ENCODE measurements around the gene STRADA. TPM values are rescaled to one million over a fixed set of nuclear protein-coding genes. Genes with fewer than 3 reads are reported as not detected.

STRADA gene
- total and polyA plus RNA-seq, 2 donors (not counting 3 experiments of a cell fraction or from before 2014, with no cell fraction given) = 47.0 to 53.6 TPM

DNA sequence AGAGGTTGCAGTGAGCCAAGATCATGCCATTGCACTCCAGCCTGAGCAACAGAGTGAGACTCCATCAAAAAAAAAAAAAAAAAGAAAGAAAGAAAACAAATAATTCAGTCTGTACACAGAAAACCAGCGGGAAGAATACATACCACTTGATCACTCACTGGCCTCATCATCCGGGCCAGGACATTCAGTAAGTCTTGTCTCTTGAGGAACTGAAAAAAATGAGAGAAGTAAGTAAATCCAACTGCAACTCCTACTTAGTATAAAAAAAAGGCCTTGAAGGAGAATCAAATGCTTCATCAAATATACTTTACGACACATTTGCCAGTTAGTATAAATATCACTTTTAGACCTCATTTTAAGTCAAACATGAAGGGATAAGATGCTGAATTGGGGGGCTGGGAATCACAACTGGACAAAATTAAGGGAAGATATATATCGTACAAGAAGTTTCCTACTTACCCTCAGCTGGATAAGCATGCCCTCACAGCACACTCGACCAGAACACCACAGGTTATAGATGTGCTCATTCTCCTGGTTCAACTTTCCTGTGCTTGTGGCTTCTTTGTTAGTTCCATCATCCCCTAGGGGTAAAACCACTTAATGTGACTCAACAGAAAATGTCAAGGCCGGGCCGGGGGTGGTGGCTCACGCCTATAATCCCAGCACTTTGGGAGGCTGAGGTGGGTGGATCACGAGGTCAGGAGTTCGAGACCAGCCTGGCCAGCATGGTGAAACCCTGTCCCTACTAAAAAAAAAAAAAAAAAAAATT, 19.4 kb upstream of the STRADA start:
- Histone ChIP-seq H3K9ac (replicated peaks; ENCODE audit: extremely low read depth, insufficient read depth, low read length) (no peak overlapping the region), H3K9me3 (replicated peaks; ENCODE audit: control insufficient read depth, insufficient read depth, low read length) (no peaks in the 10 kb centered on the region), H4K20me1 (replicated peaks; ENCODE audit: control insufficient read depth, extremely low read depth, insufficient read depth, low read length) (peaks cover 4% of the 10 kb centered on the region), H3K27ac (ENCODE audit: insufficient read depth, low read depth, low read length) (no peak overlapping the region), H3K4me1 (ENCODE audit: control insufficient read depth, extremely low read depth, insufficient read depth, low read length) (peaks cover 9% of the 10 kb centered on the region), H3K27me3 (ENCODE audit: control insufficient read depth in 2 of 2, insufficient read depth in 2 of 2, low read length in 2 of 2) (no peaks in the 10 kb centered on the region), H3K9me1 (replicated peaks; ENCODE audit: control insufficient read depth, extremely low read depth, insufficient read depth, low read length) (no peaks in the 10 kb centered on the region), H3K79me2 (ENCODE audit: control insufficient read depth, insufficient read depth, low read length) (peaks cover 10% of the 10 kb centered on the region), H2AFZ (ENCODE audit: low read depth, low read length) (no peak overlapping the region), H3K4me2 (ENCODE audit: insufficient read depth, low read length) (no peak overlapping the region), H3K36me3 (ENCODE audit: control insufficient read depth in 2 of 2, extremely low read depth in 1 of 2, insufficient read depth in 2 of 2, low read length in 2 of 2) (peaks cover 12 to 22% of the 10 kb centered on the region in 2 experiments), H3K4me3 (replicated peaks in 1 of 3; ENCODE audit: insufficient read depth in 1 of 3, low read depth in 1 of 3, low read length in 3 of 3) (no peak overlapping the region)
- dilution Hi-C loops (cut with MboI; ENCODE audit: extremely low pct_ligation_motif_present, low sequenced_read_pairs) = no loop called here
- intact Hi-C loops (cut with micrococcal nuclease) = no loop called here
- no peak for FAIRE-seq
- no peak for DNase-seq (ENCODE audit: low read depth, low spot score)
- no peak for TF ChIP-seq EZH2 (IDR thresholded peaks at IDR 0.05; ENCODE audit: borderline replicate concordance, low read depth, low read length, severe bottlenecking)
- TF ChIP-seq JUN (IDR thresholded peaks at IDR 0.05; ENCODE audit: borderline replicate concordance, insufficient read depth, insufficient read length, low read depth) = no peak
- BruUV-seq (replicated peaks) = no TSS peak
- POLR2A ChIA-PET = interaction anchor here (1.2 kb wide), 1 partner anchor 12 kb away, joined by 3 read pairs; the partner anchor contains the start of gene CCDC47
- CTCF ChIA-PET = interaction anchor here (1.2 kb wide), 1 partner anchor 12 kb away, joined by 4 read pairs; the partner anchor contains the start of gene CCDC47

DNA sequence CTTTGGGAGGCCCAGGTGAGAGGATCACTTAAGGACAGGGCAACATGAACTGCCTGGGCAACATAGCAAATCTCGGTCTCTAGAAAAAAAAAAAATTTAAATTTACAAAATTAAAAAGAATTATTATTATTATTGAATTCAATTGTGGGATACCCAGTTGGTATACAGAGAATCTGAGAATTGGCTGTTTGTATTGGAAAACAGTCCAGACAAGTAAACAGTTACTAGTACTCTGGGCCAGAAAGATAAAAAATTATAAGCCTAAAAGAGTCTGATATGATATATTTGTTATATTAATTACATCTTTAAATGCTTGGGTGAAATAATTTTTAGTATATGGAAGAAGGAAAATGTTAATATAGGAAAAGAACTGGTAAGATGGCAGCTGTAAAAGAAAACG, 16.8 kb upstream of the STRADA start:
- intact Hi-C loops (cut with micrococcal nuclease) (no loop called here), dilution Hi-C loops (cut with MboI; ENCODE audit: extremely low pct_ligation_motif_present, low sequenced_read_pairs) (no loop called here)
- POLR2A ChIA-PET = no interaction called here
- Histone ChIP-seq H3K4me3 (replicated peaks in 1 of 3; ENCODE audit: insufficient read depth in 1 of 3, low read depth in 1 of 3, low read length in 3 of 3) (no peak overlapping the region), H4K20me1 (replicated peaks; ENCODE audit: control insufficient read depth, extremely low read depth, insufficient read depth, low read length) (peaks cover 4% of the 10 kb centered on the region), H3K27me3 (ENCODE audit: control insufficient read depth in 2 of 2, insufficient read depth in 2 of 2, low read length in 2 of 2) (no peaks in the 10 kb centered on the region), H3K9me1 (replicated peaks; ENCODE audit: control insufficient read depth, extremely low read depth, insufficient read depth, low read length) (no peaks in the 10 kb centered on the region), H3K4me2 (ENCODE audit: insufficient read depth, low read length) (no peak overlapping the region), H3K36me3 (ENCODE audit: control insufficient read depth in 2 of 2, extremely low read depth in 1 of 2, insufficient read depth in 2 of 2, low read length in 2 of 2) (peaks cover 20 to 22% of the 10 kb centered on the region in 2 experiments), H3K9ac (replicated peaks; ENCODE audit: extremely low read depth, insufficient read depth, low read length) (no peak overlapping the region), H2AFZ (ENCODE audit: low read depth, low read length) (no peak overlapping the region), H3K4me1 (ENCODE audit: control insufficient read depth, extremely low read depth, insufficient read depth, low read length) (peaks cover 9% of the 10 kb centered on the region), H3K27ac (ENCODE audit: insufficient read depth, low read depth, low read length) (no peak overlapping the region), H3K9me3 (replicated peaks; ENCODE audit: control insufficient read depth, insufficient read depth, low read length) (no peaks in the 10 kb centered on the region), H3K79me2 (ENCODE audit: control insufficient read depth, insufficient read depth, low read length) (no peaks in the 10 kb centered on the region)
- BruUV-seq (replicated peaks) = no TSS peak
- DNase-seq (ENCODE audit: low read depth, low spot score) = no peak
- TF ChIP-seq POLR2A (IDR thresholded peaks at IDR 0.05; ENCODE audit: low read depth, low read length) (no peak), EZH2 (IDR thresholded peaks at IDR 0.05; ENCODE audit: borderline replicate concordance, low read depth, low read length, severe bottlenecking) (no peak), MYC (IDR thresholded peaks at IDR 0.05; ENCODE audit: low read depth, low read length) (no peak), FOS (IDR thresholded peaks at IDR 0.05; ENCODE audit: borderline replicate concordance, insufficient read depth, low read length) (no peak), JUN (IDR thresholded peaks at IDR 0.05; ENCODE audit: borderline replicate concordance, insufficient read depth, insufficient read length, low read depth) (no peak), POLR2AphosphoS5 (IDR thresholded peaks at IDR 0.05; ENCODE audit: insufficient read depth, low read depth, low read length) (no peak), GATA2 (IDR thresholded peaks at IDR 0.05; ENCODE audit: insufficient read depth, insufficient read length, low read depth, low read length) (no peak)
- TF ChIP-seq, protein P1, sequence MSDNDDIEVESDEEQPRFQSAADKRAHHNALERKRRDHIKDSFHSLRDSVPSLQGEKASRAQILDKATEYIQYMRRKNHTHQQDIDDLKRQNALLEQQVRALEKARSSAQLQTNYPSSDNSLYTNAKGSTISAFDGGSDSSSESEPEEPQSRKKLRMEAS (IDR thresholded peaks at IDR 0.05; ENCODE audit: insufficient read depth, insufficient read length) = no peak
- TF ChIP-seq, protein P2, sequence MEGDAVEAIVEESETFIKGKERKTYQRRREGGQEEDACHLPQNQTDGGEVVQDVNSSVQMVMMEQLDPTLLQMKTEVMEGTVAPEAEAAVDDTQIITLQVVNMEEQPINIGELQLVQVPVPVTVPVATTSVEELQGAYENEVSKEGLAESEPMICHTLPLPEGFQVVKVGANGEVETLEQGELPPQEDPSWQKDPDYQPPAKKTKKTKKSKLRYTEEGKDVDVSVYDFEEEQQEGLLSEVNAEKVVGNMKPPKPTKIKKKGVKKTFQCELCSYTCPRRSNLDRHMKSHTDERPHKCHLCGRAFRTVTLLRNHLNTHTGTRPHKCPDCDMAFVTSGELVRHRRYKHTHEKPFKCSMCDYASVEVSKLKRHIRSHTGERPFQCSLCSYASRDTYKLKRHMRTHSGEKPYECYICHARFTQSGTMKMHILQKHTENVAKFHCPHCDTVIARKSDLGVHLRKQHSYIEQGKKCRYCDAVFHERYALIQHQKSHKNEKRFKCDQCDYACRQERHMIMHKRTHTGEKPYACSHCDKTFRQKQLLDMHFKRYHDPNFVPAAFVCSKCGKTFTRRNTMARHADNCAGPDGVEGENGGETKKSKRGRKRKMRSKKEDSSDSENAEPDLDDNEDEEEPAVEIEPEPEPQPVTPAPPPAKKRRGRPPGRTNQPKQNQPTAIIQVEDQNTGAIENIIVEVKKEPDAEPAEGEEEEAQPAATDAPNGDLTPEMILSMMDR (IDR thresholded peaks at IDR 0.05; ENCODE audit: extremely low read depth in 1 of 2, insufficient read depth in 1 of 2, low read depth in 1 of 2, low read length in 2 of 2) = no peak
- FAIRE-seq = no peak
- CTCF ChIA-PET = interaction anchor here (0.6 kb wide), 1 partner anchor 1037 kb away, joined by 3 read pairs; no protein-coding TSS in a partner anchor

All from endothelial cell of umbilical vein (primary cell).